Breast epithelium (tissue), 4 donors: ENCODE measurements around the gene PLCL2. TPM values are rescaled to one million over a fixed set of nuclear protein-coding genes. Genes with fewer than 3 reads are reported as not detected.

Source experiments
- DNase-seq, 2 donors: peaks; one replicate each; pipeline ENCODE4 v3.0.0-alpha.2; 2019; ENCODE audit warnings: low spot score in 2 of 2
- H3K27ac ChIP-seq, 2 donors: fragments of 200-600 bp; sonication (generic) in 1 of 2; one replicate each; pipeline ENCODE4 v1.5.1; 2016 to 2019; ENCODE audit warnings: mild to moderate bottlenecking in 1 of 2
- H3K27me3 ChIP-seq, 2 donors: fragments of 200-600 bp; sonication (generic) in 1 of 2; one replicate each; pipeline versions ENCODE4 v1.5.1 to v1.6.0; 2017 to 2019; ENCODE audit warnings: control low read depth in 1 of 2, mild to moderate bottlenecking in 1 of 2
- H3K36me3 ChIP-seq: fragments of 200-600 bp; one replicate; pipeline ENCODE4 v1.5.1; 2019
- H3K4me1 ChIP-seq, 2 donors: fragments of 200-600 bp; sonication (generic); one replicate each; pipeline ENCODE4 v1.5.1; 2016 to 2019; ENCODE audit warnings: control low read depth in 1 of 2
- H3K4me3 ChIP-seq, 3 donors: fragments of 200-600 bp; sonication (generic); 1 replicate in 2 of 3; 2 replicates in 1 of 3; pipeline ENCODE4 v1.5.1; 2016 to 2019; ENCODE audit warnings: mild to moderate bottlenecking in 3 of 3, moderate library complexity in 2 of 3
- H3K9me3 ChIP-seq, 2 donors: fragments of 200-600 bp; sonication (generic) in 1 of 2; one replicate each; pipeline ENCODE4 v1.5.1; 2016 to 2019; ENCODE audit warnings: control low read depth in 1 of 2
- CTCF ChIP-seq, 3 donors: fragments of 450-650 bp; IDR thresholded peaks; one replicate each; pipeline ENCODE4 v1.5.1; 2016 to 2017; ENCODE audit warnings: antibody characterized with exemption in 3 of 3, mild to moderate bottlenecking in 3 of 3, moderate library complexity in 3 of 3
- POLR2A ChIP-seq: fragments of 450-650 bp; IDR thresholded peaks from one replicate; pipeline ENCODE4 v1.6.1; 2016; ENCODE audit warnings: antibody characterized with exemption, mild to moderate bottlenecking, moderate library complexity
- POLR2AphosphoS5 ChIP-seq, 3 donors: sonication (generic); formaldehyde crosslinking; IDR thresholded peaks; one replicate each; pipeline ENCODE4 v1.6.1; 2017; ENCODE audit warnings: antibody characterized with exemption in 3 of 3
- intact Hi-C: fragments of 100-400 bp; cut with DNase I; formaldehyde crosslinking; loops from one replicate; pipeline ENCODE4 v1.15.1; 2023; ENCODE audit warnings: low total_unique reads
- total RNA-seq, 3 donors: library from RNA; depleted of rRNA; stranded (reverse); fragments of >200 nt; gene quantifications; one replicate each; pipeline ENCODE4 v1.1.0, GENCODE V29; 2016

Gene PLCL2
- total RNA-seq, 3 donors from 2014 or later: 7.8 to 21.9 (median 17.0) TPM

- intact Hi-C loops: no loop called here
- H3K4me3 ChIP-seq: no peak overlapping the region
- TF ChIP-seq CTCF (IDR thresholded peaks at IDR 0.05): no peak
- H3K4me1 ChIP-seq: no peaks in the 10 kb centered on the region
- no peak for DNase-seq
- H3K27ac ChIP-seq: no peak overlapping the region
- H3K27me3 ChIP-seq: no peaks in the 10 kb centered on the region
- H3K36me3 ChIP-seq: no peaks in the 10 kb centered on the region
- peaks cover 0 to 5% of the 10 kb centered on the region in 2 donors for H3K9me3 ChIP-seq
These were observed 192.3 kb downstream of the PLCL2 start for GRCh38 chr3:17076940-17077605.

- Histone ChIP-seq H3K9me3 (peaks cover 0 to 5% of the 10 kb centered on the region in 2 donors), H3K4me3 (no peak overlapping the region), H3K36me3 (no peaks in the 10 kb centered on the region), H3K4me1 (no peaks in the 10 kb centered on the region), H3K27ac (no peak overlapping the region), H3K27me3 (no peaks in the 10 kb centered on the region)
- TF ChIP-seq POLR2A (no peak), CTCF (IDR thresholded peaks at IDR 0.05) (no peak), POLR2AphosphoS5 (IDR thresholded peaks at IDR 0.05) (no peak)
- DNase-seq: no peak
- intact Hi-C loops: no loop called here
These were observed 192.9 kb downstream of the PLCL2 start for GRCh38 chr3:17077606-17078005.

DNA sequence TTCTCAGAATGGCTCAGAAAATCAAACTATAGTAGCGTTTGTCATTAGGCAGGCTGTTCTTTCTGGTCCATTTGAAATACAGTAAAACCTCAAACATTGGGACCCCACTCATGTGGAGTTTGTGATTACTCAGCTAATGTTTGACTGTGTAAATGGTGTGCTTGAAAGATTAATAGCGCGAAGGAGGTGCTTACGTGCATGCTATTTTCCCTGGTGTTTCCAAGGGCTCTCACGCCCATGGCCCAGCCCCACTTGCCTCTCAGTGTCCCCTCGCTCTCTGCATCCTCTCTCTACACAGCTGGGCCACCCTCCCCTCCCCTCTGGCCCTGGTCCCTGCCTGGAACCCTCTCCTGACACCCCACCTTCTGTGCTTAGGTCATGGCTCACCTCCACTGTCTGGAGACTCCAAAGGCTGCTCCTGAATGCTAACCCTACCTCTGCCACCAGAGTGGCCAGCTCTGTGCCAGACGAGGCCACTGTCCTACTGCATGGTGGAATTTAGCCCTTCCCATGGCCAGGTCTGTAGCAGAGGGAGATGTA, 194.2 kb downstream of the PLCL2 start:
- H3K36me3 ChIP-seq: no peaks in the 10 kb centered on the region
- no peaks in the 10 kb centered on the region for H3K4me1 ChIP-seq
- H3K27me3 ChIP-seq: no peaks in the 10 kb centered on the region
- intact Hi-C loops: no loop called here
- no peak overlapping the region for H3K4me3 ChIP-seq
- TF ChIP-seq POLR2A: no peak
- no peak for TF ChIP-seq CTCF (IDR thresholded peaks at IDR 0.05)
- TF ChIP-seq POLR2AphosphoS5 (IDR thresholded peaks at IDR 0.05): no peak
- no peak for DNase-seq
- H3K9me3 ChIP-seq: peaks cover 0 to 5% of the 10 kb centered on the region in 2 donors
- H3K27ac ChIP-seq: no peak overlapping the region

DNA sequence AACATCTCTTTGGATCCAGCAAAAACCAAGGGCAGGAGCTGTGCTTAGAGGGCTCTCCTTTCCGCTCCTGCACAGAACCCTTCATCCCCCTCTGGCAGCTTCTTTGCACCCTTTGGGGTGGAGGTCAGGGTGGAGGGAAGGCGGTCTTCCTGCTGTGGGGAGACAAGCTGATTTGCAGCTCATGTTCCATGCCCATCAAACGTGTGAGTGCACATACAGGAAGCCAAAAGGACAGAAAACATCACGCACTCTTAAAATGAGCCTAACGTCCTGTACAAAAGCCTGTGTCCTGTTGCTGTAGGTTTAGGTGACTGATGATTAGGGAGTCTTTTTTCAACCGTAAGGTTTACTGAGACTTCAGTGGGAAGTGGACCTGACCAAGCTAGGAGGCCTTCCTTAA, 195.2 kb downstream of the PLCL2 start:
- intact Hi-C loops: no loop called here
- H3K9me3 ChIP-seq: peaks cover 0 to 5% of the 10 kb centered on the region in 2 donors
- no peaks in the 10 kb centered on the region for H3K36me3 ChIP-seq
- DNase-seq: no peak
- no peaks in the 10 kb centered on the region for H3K27me3 ChIP-seq
- H3K4me3 ChIP-seq: no peak overlapping the region
- H3K27ac ChIP-seq: no peak overlapping the region
- TF ChIP-seq CTCF (IDR thresholded peaks at IDR 0.05) (no peak), POLR2A (no peak), POLR2AphosphoS5 (IDR thresholded peaks at IDR 0.05) (no peak)
- no peaks in the 10 kb centered on the region for H3K4me1 ChIP-seq

GRCh38 chr3:17081520-17081919, 196.8 kb downstream of the PLCL2 start:
- Histone ChIP-seq H3K4me1 (no peaks in the 10 kb centered on the region), H3K36me3 (no peaks in the 10 kb centered on the region), H3K9me3 (no peaks in the 10 kb centered on the region), H3K27ac (no peak overlapping the region), H3K4me3 (no peak overlapping the region), H3K27me3 (no peaks in the 10 kb centered on the region)
- no peak for TF ChIP-seq CTCF (IDR thresholded peaks at IDR 0.05)
- no peak for TF ChIP-seq POLR2A
- no peak for TF ChIP-seq POLR2AphosphoS5 (IDR thresholded peaks at IDR 0.05)
- intact Hi-C loops: no loop called here
- no peak for DNase-seq
